ENCODE data around the gene NBEAL2. TPM values are rescaled to one million over a fixed set of nuclear protein-coding genes. Genes with fewer than 3 reads are reported as not detected.

Gene NBEAL2
- total and polyA plus RNA-seq, 7 donors = 5.4 to 13.0 (median 7.4) TPM

DNA sequence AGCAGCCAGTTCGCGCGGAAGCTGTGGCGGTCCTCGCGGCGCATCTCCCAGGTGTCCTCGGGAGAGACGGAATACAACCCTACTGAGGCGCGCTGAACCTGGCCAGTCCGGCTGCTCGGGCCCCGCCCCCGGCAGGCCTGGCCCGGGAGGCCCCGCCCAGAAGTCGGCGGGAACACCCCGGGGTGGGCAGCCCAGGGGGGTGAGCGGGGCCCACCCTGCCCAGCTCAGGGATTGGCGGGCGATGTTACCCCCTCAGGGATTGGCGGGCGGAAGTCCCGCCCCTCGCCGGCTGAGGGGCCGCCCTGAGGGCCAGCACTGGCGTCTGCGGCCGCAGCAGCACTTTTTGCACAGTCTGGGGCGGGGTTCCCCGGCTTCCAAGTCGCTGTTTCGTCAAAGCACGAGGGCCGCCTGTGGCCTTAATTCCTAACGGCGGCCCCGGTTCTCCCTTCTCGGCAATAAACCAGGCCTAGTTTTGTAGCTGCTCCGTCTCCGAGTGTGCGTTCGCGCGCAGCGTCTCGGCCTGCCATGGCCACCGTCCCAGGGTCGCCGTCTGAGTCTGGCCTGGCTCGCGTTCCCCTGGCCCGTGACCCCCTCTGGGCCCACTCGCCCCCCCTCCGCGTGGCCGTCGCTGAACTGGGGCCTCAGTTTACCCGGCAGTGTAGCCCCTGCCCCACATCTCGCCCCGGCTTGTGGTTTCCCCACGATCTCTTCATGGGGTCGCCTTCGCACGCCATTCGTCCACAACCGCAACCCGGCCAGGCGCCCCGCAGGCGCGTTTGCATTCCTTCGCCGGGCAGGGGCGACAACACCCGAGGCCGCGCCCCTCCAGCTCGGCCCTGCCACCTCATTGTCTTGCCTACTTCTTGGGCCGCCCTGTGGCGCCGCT is 30.0 kb downstream of the NBEAL2 start:
- intact Hi-C loops (cut with DNase I) = no loop called here
- Histone ChIP-seq H3K36me3 (ENCODE audit: insufficient read depth in 1 of 2, low read depth in 1 of 2) (peaks cover 0 to 16% of the 10 kb centered on the region in 2 donors), H3K27ac (peak overlapping the region; percentile 89), H3K4me3 (peak overlapping the region; percentile 75), H3K4me1 (peaks cover 17% of the 10 kb centered on the region), H3K27me3 (ENCODE audit: insufficient read depth in 3 of 3, low read length in 2 of 3) (no peaks in the 10 kb centered on the region), H3K9me3 (no peaks in the 10 kb centered on the region)
- 2 to 4% (median 3%) methylated on average over 66 to 85 of the region's 85 CpGs for WGBS, 3 donors
- ATAC-seq (peak; percentile 90 to 96 (median 94)), DNase-seq (peak; percentile 91 to 96)
- TF ChIP-seq, protein P1, sequence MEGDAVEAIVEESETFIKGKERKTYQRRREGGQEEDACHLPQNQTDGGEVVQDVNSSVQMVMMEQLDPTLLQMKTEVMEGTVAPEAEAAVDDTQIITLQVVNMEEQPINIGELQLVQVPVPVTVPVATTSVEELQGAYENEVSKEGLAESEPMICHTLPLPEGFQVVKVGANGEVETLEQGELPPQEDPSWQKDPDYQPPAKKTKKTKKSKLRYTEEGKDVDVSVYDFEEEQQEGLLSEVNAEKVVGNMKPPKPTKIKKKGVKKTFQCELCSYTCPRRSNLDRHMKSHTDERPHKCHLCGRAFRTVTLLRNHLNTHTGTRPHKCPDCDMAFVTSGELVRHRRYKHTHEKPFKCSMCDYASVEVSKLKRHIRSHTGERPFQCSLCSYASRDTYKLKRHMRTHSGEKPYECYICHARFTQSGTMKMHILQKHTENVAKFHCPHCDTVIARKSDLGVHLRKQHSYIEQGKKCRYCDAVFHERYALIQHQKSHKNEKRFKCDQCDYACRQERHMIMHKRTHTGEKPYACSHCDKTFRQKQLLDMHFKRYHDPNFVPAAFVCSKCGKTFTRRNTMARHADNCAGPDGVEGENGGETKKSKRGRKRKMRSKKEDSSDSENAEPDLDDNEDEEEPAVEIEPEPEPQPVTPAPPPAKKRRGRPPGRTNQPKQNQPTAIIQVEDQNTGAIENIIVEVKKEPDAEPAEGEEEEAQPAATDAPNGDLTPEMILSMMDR (IDR thresholded peaks at IDR 0.05) = no peak

DNA sequence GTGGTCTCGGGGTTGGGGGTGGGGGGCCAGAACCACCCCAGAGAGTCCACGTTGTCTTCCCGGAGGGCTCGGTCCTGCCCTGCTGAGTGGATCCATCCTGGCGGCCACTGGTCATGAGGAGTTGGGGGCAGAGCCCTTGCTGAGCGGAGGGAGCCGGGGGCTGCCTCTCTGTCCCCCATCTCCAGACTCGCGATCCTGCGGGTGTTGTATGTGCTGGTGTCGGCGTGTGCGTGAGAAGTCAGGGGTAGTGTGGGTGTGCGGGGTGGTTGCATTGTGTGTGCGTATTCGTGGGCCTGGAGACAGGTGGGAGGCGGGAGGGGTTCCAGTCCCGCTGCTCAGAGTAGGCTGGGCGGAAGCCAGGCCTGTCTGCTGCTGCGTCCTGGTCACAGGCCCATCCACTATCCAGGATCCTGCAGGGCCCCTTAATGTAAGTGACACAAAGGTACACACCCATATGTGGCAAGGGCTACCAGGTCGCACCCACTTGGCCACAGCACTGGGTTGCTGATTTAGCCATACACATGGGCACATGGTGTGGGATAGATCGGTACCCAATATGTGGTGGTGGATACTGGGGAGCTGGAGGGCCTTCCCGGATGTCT is 30.7 kb downstream of the NBEAL2 start:
- WGBS, 3 donors = 59 to 64% (median 61%) methylated on average over 23 of the region's 23 CpGs
- Histone ChIP-seq H3K4me3 (peak overlapping the region; percentile 75), H3K27me3 (ENCODE audit: insufficient read depth in 3 of 3, low read length in 2 of 3) (no peaks in the 10 kb centered on the region), H3K9me3 (no peaks in the 10 kb centered on the region), H3K4me1 (peaks cover 17% of the 10 kb centered on the region), H3K36me3 (ENCODE audit: insufficient read depth in 1 of 2, low read depth in 1 of 2) (peaks cover 0 to 17% of the 10 kb centered on the region in 2 donors), H3K27ac (peak overlapping the region; percentile 89)
- no peak for DNase-seq
- ATAC-seq = peak in 2 of 4 donors; percentile 0
- intact Hi-C loops (cut with DNase I) = no loop called here
- TF ChIP-seq, protein P1 (IDR thresholded peaks at IDR 0.05) = no peak

DNA sequence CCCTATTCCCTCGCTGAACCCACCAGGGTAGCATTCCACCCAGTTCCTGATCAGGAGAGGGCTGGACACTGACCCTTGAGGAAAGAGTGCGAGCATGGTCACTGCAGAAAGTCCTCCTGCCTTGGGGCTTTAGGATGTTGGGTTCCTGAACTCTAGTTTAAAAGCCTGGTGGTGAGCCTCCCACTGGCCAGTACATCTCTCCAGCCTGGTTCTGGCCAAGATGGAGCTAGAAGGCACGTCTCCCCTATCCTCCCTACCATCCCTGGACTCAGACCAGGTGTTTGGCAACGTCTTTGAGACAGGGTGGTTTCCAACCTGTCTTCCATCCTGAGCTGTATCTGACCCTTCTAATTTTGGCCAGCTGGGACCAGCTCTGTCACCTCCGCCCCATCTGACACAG is 31.4 kb downstream of the NBEAL2 start:
- Histone ChIP-seq H3K27ac (peak overlapping the region; percentile 89), H3K36me3 (ENCODE audit: insufficient read depth in 1 of 2, low read depth in 1 of 2) (peaks cover 0 to 16% of the 10 kb centered on the region in 2 donors), H3K27me3 (ENCODE audit: insufficient read depth in 3 of 3, low read length in 2 of 3) (no peaks in the 10 kb centered on the region), H3K9me3 (no peaks in the 10 kb centered on the region), H3K4me1 (peaks cover 17% of the 10 kb centered on the region), H3K4me3 (no peak overlapping the region)
- no peak for ATAC-seq
- DNase-seq = no peak
- WGBS, 3 donors = 67 to 83% (median 75%) methylated on average over 5 of the region's 5 CpGs
- intact Hi-C loops (cut with DNase I) = no loop called here
- TF ChIP-seq, protein P1 (IDR thresholded peaks at IDR 0.05) = no peak

DNA sequence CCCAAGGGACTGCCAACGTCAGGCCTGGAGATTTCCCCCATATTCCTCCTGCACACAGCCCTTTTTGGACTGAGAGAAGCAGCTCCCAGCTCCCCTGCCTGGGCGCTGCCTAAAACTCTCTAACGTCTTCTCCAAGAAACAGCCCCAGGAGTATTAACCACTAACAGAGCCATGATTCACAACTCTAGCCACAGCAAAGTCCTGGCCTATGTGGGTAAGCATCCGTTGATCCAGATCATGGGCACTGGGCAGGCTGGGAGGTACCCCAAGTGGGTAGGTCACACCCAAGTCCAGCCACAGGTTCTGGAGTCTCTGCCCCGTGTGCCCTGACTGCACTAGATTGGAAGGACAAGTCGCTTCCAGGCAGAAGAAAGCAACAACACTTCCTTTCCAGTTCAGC is 31.9 kb downstream of the NBEAL2 start:
- H3K27ac ChIP-seq = peak overlapping the region; percentile 89
- H3K9me3 ChIP-seq = no peaks in the 10 kb centered on the region
- intact Hi-C loops (cut with DNase I) = no loop called here
- H3K27me3 ChIP-seq (ENCODE audit: insufficient read depth in 3 of 3, low read length in 2 of 3) = no peaks in the 10 kb centered on the region
- TF ChIP-seq, protein P1 (IDR thresholded peaks at IDR 0.05) = no peak
- H3K36me3 ChIP-seq (ENCODE audit: insufficient read depth in 1 of 2, low read depth in 1 of 2) = peaks cover 0 to 17% of the 10 kb centered on the region in 2 donors
- DNase-seq = no peak
- peaks cover 21% of the 10 kb centered on the region for H3K4me1 ChIP-seq
- no peak overlapping the region for H3K4me3 ChIP-seq
- ATAC-seq = no peak
- WGBS, 3 donors = 74 to 80% (median 78%) methylated on average over 6 of the region's 6 CpGs

Measured in psoas muscle (tissue), 8 donors.